ENCODE measurements around the gene RBM34. TPM values are rescaled to one million over a fixed set of nuclear protein-coding genes. Genes with fewer than 3 reads are reported as not detected.

Gene RBM34
- total RNA-seq, 2 experiments from 2014 or later: 46.4 to 93.7 TPM

- no TSS peak for BruUV-seq (replicated peaks)
- H3K4me2 ChIP-seq (ENCODE audit: low read length): no peak overlapping the region
Measured at GRCh38 chr1:235181561-235182245, 20.7 kb upstream of the RBM34 start.

DNA sequence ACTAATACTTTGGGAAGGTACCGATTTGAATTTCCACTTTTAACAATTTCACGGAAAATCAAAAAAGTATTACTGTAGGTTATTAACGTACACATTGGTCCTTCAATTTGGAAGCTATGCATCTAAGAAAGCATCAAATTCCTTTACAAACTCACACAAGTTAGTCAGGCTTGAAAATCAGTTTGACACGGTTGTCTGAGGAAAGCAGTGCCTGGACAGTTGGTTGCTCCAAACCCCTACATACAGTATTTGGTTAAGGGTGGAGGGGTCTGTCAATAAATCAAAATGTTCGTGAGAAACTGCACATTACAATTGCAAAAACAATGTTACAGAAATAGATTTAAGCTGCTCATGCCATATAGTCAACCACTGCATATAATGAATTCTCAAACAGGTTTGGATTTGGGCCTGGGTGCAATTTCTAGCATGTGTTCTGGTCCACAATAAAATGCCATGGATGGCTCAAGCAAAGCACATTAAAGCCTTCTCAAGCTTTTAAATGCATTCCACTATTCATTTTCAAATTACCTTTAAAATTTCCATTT is 19.9 kb upstream of the RBM34 start:
- ChIA-PET POLR2A (interaction anchor here (0.6 to 1.6 kb wide), 4 partner anchors 15 to 320 kb away, joined by 3 to 4 read pairs (median 3); no protein-coding TSS in a partner anchor), CTCF (ENCODE audit: unreplicated experiment) (no interaction called here)
- intact Hi-C loops (cut with micrococcal nuclease; ENCODE audit: unreplicated experiment): no loop called here
- no peak overlapping the region for H3K4me3 ChIP-seq (ENCODE audit: low read depth, low read length, poor library complexity, severe bottlenecking)
- no peaks in the 10 kb centered on the region for H3K4me1 ChIP-seq (ENCODE audit: insufficient read depth, low read length, poor library complexity, severe bottlenecking)
- H3K4me2 ChIP-seq (ENCODE audit: low read length): no peak overlapping the region
- BruUV-seq (replicated peaks): no TSS peak
- TF ChIP-seq EZH2phosphoT487 (IDR thresholded peaks at IDR 0.05; ENCODE audit: borderline replicate concordance, low read depth, low read length) (no peak), CTCF (conservative IDR thresholded peaks at IDR 0.05; ENCODE audit: low read length) (no peak)
- H2AFZ ChIP-seq (ENCODE audit: low read length): no peak overlapping the region
- peaks cover 6% of the 10 kb centered on the region; the same call in 1 of the 2 replicates for H3K79me2 ChIP-seq (ENCODE audit: insufficient read depth, low read depth, low read length)
- H3K36me3 ChIP-seq (ENCODE audit: insufficient read depth, low read length): peaks cover 58% of the 10 kb centered on the region
- no peak for DNase-seq (ENCODE audit: low spot score)
- no peak overlapping the region for H3K27ac ChIP-seq (ENCODE audit: low read depth, low read length, poor library complexity, severe bottlenecking)
- no peaks in the 10 kb centered on the region for H4K20me1 ChIP-seq (ENCODE audit: insufficient read depth, low read length)
- H3K9me2 ChIP-seq (ENCODE audit: insufficient read depth, low read length): no peaks in the 10 kb centered on the region
- H3K9me3 ChIP-seq (ENCODE audit: low read length): no peaks in the 10 kb centered on the region

More at GRCh38 chr1:235181561-235182245, 20.7 kb upstream of the RBM34 start:
- Histone ChIP-seq H3K9me3 (ENCODE audit: low read length) (no peaks in the 10 kb centered on the region), H3K27ac (ENCODE audit: low read depth, low read length, poor library complexity, severe bottlenecking) (no peak overlapping the region), H3K4me3 (ENCODE audit: low read depth, low read length, poor library complexity, severe bottlenecking) (no peak overlapping the region), H3K36me3 (ENCODE audit: insufficient read depth, low read length) (peaks cover 52% of the 10 kb centered on the region), H4K20me1 (ENCODE audit: insufficient read depth, low read length) (no peaks in the 10 kb centered on the region), H2AFZ (ENCODE audit: low read length) (no peak overlapping the region), H3K4me1 (ENCODE audit: insufficient read depth, low read length, poor library complexity, severe bottlenecking) (no peaks in the 10 kb centered on the region), H3K9me2 (ENCODE audit: insufficient read depth, low read length) (no peaks in the 10 kb centered on the region), H3K79me2 (ENCODE audit: insufficient read depth, low read depth, low read length) (peaks cover 6% of the 10 kb centered on the region; the same call in 1 of the 2 replicates)
- no peak for TF ChIP-seq CTCF (conservative IDR thresholded peaks at IDR 0.05; ENCODE audit: low read length)
- TF ChIP-seq EZH2phosphoT487 (IDR thresholded peaks at IDR 0.05; ENCODE audit: borderline replicate concordance, low read depth, low read length): no peak
- ChIA-PET POLR2A (interaction anchor here (0.6 to 1.6 kb wide), 3 partner anchors 14 to 321 kb away, joined by 3 to 4 read pairs (median 3); no protein-coding TSS in a partner anchor), CTCF (ENCODE audit: unreplicated experiment) (no interaction called here)
- no peak for DNase-seq (ENCODE audit: low spot score)
- intact Hi-C loops (cut with micrococcal nuclease; ENCODE audit: unreplicated experiment): no loop called here

- no TSS peak for BruUV-seq (replicated peaks)
- CTCF ChIA-PET (ENCODE audit: unreplicated experiment): no interaction called here
Measured at GRCh38 chr1:235176486-235176885, 15.4 kb upstream of the RBM34 start.

More at GRCh38 chr1:235176486-235176885, 15.4 kb upstream of the RBM34 start:
- TF ChIP-seq EZH2phosphoT487 (IDR thresholded peaks at IDR 0.05; ENCODE audit: borderline replicate concordance, low read depth, low read length) (no peak), CTCF (conservative IDR thresholded peaks at IDR 0.05; ENCODE audit: low read length) (no peak)
- no peak for DNase-seq (ENCODE audit: low spot score)
- H3K27ac ChIP-seq (ENCODE audit: low read depth, low read length, poor library complexity, severe bottlenecking): no peak overlapping the region
- H4K20me1 ChIP-seq (ENCODE audit: insufficient read depth, low read length): no peaks in the 10 kb centered on the region
- no peaks in the 10 kb centered on the region for H3K9me3 ChIP-seq (ENCODE audit: low read length)
- intact Hi-C loops (cut with micrococcal nuclease; ENCODE audit: unreplicated experiment): no loop called here
- no peak overlapping the region for H3K4me2 ChIP-seq (ENCODE audit: low read length)
- peaks cover 6% of the 10 kb centered on the region; the same call in 1 of the 2 replicates for H3K79me2 ChIP-seq (ENCODE audit: insufficient read depth, low read depth, low read length)
- peaks cover 74% of the 10 kb centered on the region for H3K36me3 ChIP-seq (ENCODE audit: insufficient read depth, low read length)
- H3K4me3 ChIP-seq (ENCODE audit: low read depth, low read length, poor library complexity, severe bottlenecking): no peak overlapping the region
- POLR2A ChIA-PET: interaction anchor here (0.6 kb wide), 2 partner anchors 151 to 293 kb away, joined by 3 to 4 read pairs; partner anchors contain the start of gene ARID4B
- no peak overlapping the region for H2AFZ ChIP-seq (ENCODE audit: low read length)
- no peaks in the 10 kb centered on the region for H3K4me1 ChIP-seq (ENCODE audit: insufficient read depth, low read length, poor library complexity, severe bottlenecking)
- no peaks in the 10 kb centered on the region for H3K9me2 ChIP-seq (ENCODE audit: insufficient read depth, low read length)

Data from OCI-LY7 (cell line).